Subcutaneous abdominal adipose tissue (tissue), 5 donors: ENCODE results near the gene CYP3A4.
"Not testable (repeated sequence)": the region's sequence is repeated elsewhere in the genome, so short reads cannot be mapped to it uniquely, and the experiment has no call there.

Experiments used
- H3K27ac ChIP-seq: one replicate; pipeline ENCODE4 v1.7.0; 2013; ENCODE audit warnings: low read depth, mild to moderate bottlenecking, inconsistent platforms, low read length, moderate library complexity
- H3K27me3 ChIP-seq, 5 donors: one replicate each; pipeline ENCODE4 v1.7.0; 2013; ENCODE audit warnings: low read length in 5 of 5, inconsistent platforms in 1 of 5; ENCODE audit not compliant: control insufficient read depth in 5 of 5, insufficient read depth in 4 of 5
- H3K36me3 ChIP-seq, 5 donors: one replicate each; pipeline ENCODE4 v1.7.0; 2013; ENCODE audit warnings: low read length in 5 of 5; ENCODE audit not compliant: control insufficient read depth in 5 of 5, insufficient read depth in 5 of 5
- H3K4me1 ChIP-seq, 5 donors: one replicate each; pipeline ENCODE4 v1.7.0; 2013; ENCODE audit warnings: low read length in 5 of 5, mild to moderate bottlenecking in 3 of 5, moderate library complexity in 1 of 5; ENCODE audit not compliant: control insufficient read depth in 5 of 5, insufficient read depth in 5 of 5
- H3K4me3 ChIP-seq, 5 donors: one replicate each; pipeline ENCODE4 v1.7.0; 2013; ENCODE audit warnings: low read length in 5 of 5, low read depth in 1 of 5
- H3K9ac ChIP-seq, 5 donors: one replicate each; pipeline ENCODE4 v1.7.0; 2013; ENCODE audit warnings: low read length in 5 of 5, mild to moderate bottlenecking in 4 of 5, moderate library complexity in 3 of 5
- H3K9me3 ChIP-seq, 5 donors: one replicate each; pipeline ENCODE4 v1.7.0; 2013; ENCODE audit warnings: low read length in 5 of 5; ENCODE audit not compliant: control insufficient read depth in 5 of 5
- donor health status: healthy.
- donor health status: healthy.
- donor health status: healthy.
- donor health status: healthy.
- donor health status: healthy.

Gene CYP3A4

GRCh38 chr7:99742737-99743394 lies 41.1 kb downstream of the CYP3A4 start:
- Histone ChIP-seq H3K36me3 (peaks cover 0 to 3% (median 0%) of the 10 kb centered on the region in 5 donors), H3K9ac (no peak overlapping the region), H3K4me1 (peaks cover 0 to 9% (median 0%) of the 10 kb centered on the region in 5 donors), H3K4me3 (no peak overlapping the region), H3K27me3 (no peaks in the 10 kb centered on the region), H3K9me3 (no peaks in the 10 kb centered on the region), H3K27ac (no peak overlapping the region)

GRCh38 chr7:99741441-99741795 lies 42.6 kb downstream of the CYP3A4 start:
- peak overlapping the region in 1 of 5 donors; percentile 32 for H3K9ac ChIP-seq
- peaks cover 0 to 9% (median 3%) of the 10 kb centered on the region in 5 donors for H3K36me3 ChIP-seq
- H3K27me3 ChIP-seq = no peaks in the 10 kb centered on the region
- H3K27ac ChIP-seq = peak overlapping the region; percentile 58
- H3K4me3 ChIP-seq = no peak overlapping the region
- peaks cover 0 to 9% (median 0%) of the 10 kb centered on the region in 5 donors for H3K4me1 ChIP-seq
- H3K9me3 ChIP-seq = no peaks in the 10 kb centered on the region

- Histone ChIP-seq H3K9ac (peak overlapping the region in 1 of 5 donors; percentile 32), H3K36me3 (peaks cover 0 to 9% (median 3%) of the 10 kb centered on the region in 5 donors), H3K27me3 (no peaks in the 10 kb centered on the region), H3K9me3 (no peaks in the 10 kb centered on the region), H3K4me1 (peaks cover 0 to 9% (median 0%) of the 10 kb centered on the region in 5 donors), H3K27ac (peak overlapping the region; percentile 58), H3K4me3 (no peak overlapping the region)
Measured at GRCh38 chr7:99740573-99741440, 43.2 kb downstream of the CYP3A4 start.

GRCh38 chr7:99739699-99740572 lies 44.0 kb downstream of the CYP3A4 start:
- Histone ChIP-seq H3K36me3 (peaks cover 0 to 9% (median 3%) of the 10 kb centered on the region in 5 donors), H3K4me1 (peaks cover 0 to 9% (median 0%) of the 10 kb centered on the region in 5 donors), H3K27ac (peak overlapping the region; percentile 58), H3K9ac (no peak overlapping the region), H3K9me3 (no peaks in the 10 kb centered on the region), H3K4me3 (no peak overlapping the region), H3K27me3 (no peaks in the 10 kb centered on the region)

- Histone ChIP-seq H3K9me3 (no peaks in the 10 kb centered on the region), H3K4me1 (peaks cover 0 to 9% (median 0%) of the 10 kb centered on the region in 5 donors), H3K27me3 (no peaks in the 10 kb centered on the region), H3K4me3 (no peak overlapping the region), H3K9ac (no peak overlapping the region), H3K36me3 (peaks cover 0 to 9% (median 3%) of the 10 kb centered on the region in 5 donors), H3K27ac (no peak overlapping the region)
Measured at GRCh38 chr7:99737726-99738125, 46.3 kb downstream of the CYP3A4 start.

- H3K36me3 ChIP-seq, H3K27ac ChIP-seq, H3K9me3 ChIP-seq, H3K27me3 ChIP-seq, H3K9ac ChIP-seq, H3K4me1 ChIP-seq, H3K4me3 ChIP-seq: not testable (repeated sequence)
Measured at GRCh38 chr7:99736667-99737066, 47.3 kb downstream of the CYP3A4 start.

- H3K9ac ChIP-seq = no peak within 1 kb of the TSS
- no peaks in the 10 kb centered on the region for H3K9me3 ChIP-seq
- peaks cover 0 to 9% (median 3%) of the 10 kb centered on the region in 5 donors for H3K36me3 ChIP-seq
- H3K27me3 ChIP-seq = no peaks in the 10 kb centered on the region
- H3K4me1 ChIP-seq = peaks cover 0 to under 1% (median 0%) of the 10 kb centered on the region in 5 donors
- no peak within 1 kb of the TSS for H3K27ac ChIP-seq
- no peak within 1 kb of the TSS for H3K4me3 ChIP-seq
Measured at GRCh38 chr7:99734987-99735386, 49.0 kb downstream of the CYP3A4 start, which contains the start of gene CYP3A7. CYP3A7 (minus strand) TSS chr7:99735196; CDS start chr7:99735093, 103 bp downstream.

GRCh38 chr7:99733448-99733847 lies 50.5 kb downstream of the CYP3A4 start:
- H3K27me3 ChIP-seq = no peaks in the 10 kb centered on the region
- H3K9me3 ChIP-seq = no peaks in the 10 kb centered on the region
- H3K27ac ChIP-seq = no peak overlapping the region
- no peak overlapping the region for H3K9ac ChIP-seq
- H3K36me3 ChIP-seq = peaks cover 0 to 9% (median 0%) of the 10 kb centered on the region in 5 donors
- H3K4me3 ChIP-seq = no peak overlapping the region
- no peaks in the 10 kb centered on the region for H3K4me1 ChIP-seq

- Histone ChIP-seq H3K9ac (no peak overlapping the region), H3K4me1 (no peaks in the 10 kb centered on the region), H3K27me3 (no peaks in the 10 kb centered on the region), H3K36me3 (peaks cover 0 to 9% (median 0%) of the 10 kb centered on the region in 5 donors), H3K9me3 (no peaks in the 10 kb centered on the region), H3K4me3 (no peak overlapping the region), H3K27ac (no peak overlapping the region)
Measured at GRCh38 chr7:99733003-99733402, 51.0 kb downstream of the CYP3A4 start.
